ENCODE results near the gene GPRIN1. TPM values are rescaled to one million over a fixed set of nuclear protein-coding genes. Genes with fewer than 3 reads are reported as not detected.

The GPRIN1 gene
- total and polyA plus RNA-seq, 2 donors from 2014 or later = 0.45 to 1.3 TPM

DNA sequence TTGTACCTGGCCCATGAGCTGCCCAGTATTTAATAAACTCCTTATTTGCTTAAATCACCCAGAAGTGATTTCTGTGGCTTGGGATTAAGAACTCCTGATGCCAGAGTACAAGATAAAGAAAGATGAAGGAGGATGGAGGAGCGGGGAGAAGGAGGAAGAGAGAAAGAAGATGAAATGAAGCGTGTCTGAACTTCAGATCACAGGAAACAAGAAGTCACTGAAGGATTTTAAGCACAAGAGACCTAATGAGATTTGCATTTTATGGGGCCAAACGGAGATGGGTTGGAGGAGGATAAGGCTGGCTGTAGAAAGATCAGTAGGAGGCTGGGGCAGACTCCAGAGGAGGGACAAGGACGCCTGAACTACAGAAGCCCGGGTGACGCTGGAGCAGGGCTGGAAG is 23.6 kb upstream of the GPRIN1 start:
- intact Hi-C loops (cut with DNase I) = no loop called here
- H3K27me3 ChIP-seq (ENCODE audit: control insufficient read depth, insufficient read depth, low read length) = peaks cover 25% of the 10 kb centered on the region
- H3K4me1 ChIP-seq (ENCODE audit: control insufficient read depth in 2 of 3, insufficient read depth in 2 of 3, low read depth in 1 of 3, low read length in 3 of 3) = peaks cover 0 to 7% (median 0%) of the 10 kb centered on the region in 3 donors
- H3K36me3 ChIP-seq (ENCODE audit: control insufficient read depth in 2 of 3, insufficient read depth in 3 of 3, low read length in 3 of 3) = no peaks in the 10 kb centered on the region
- H3K4me3 ChIP-seq (ENCODE audit: low read length in 3 of 3) = no peak overlapping the region
- no peak overlapping the region for H3K27ac ChIP-seq (ENCODE audit: low read depth in 2 of 2, low read length in 2 of 2)
- no peaks in the 10 kb centered on the region for H3K9me3 ChIP-seq (ENCODE audit: control insufficient read depth in 2 of 3, insufficient read depth in 1 of 3, low read length in 3 of 3)
- FAIRE-seq (no peak), DNase-seq (no peak)
- no peak for TF ChIP-seq CTCF (IDR thresholded peaks at IDR 0.05; ENCODE audit: borderline replicate concordance, extremely low read depth, insufficient read depth)
- H3K9ac ChIP-seq (ENCODE audit: low read length in 3 of 3) = no peak overlapping the region

- no peak for DNase-seq
- FAIRE-seq = no peak
- Histone ChIP-seq H3K27ac (ENCODE audit: low read depth in 2 of 2, low read length in 2 of 2) (no peak overlapping the region), H3K9ac (ENCODE audit: low read length in 3 of 3) (no peak overlapping the region), H3K36me3 (ENCODE audit: control insufficient read depth in 2 of 3, insufficient read depth in 3 of 3, low read length in 3 of 3) (no peaks in the 10 kb centered on the region), H3K27me3 (ENCODE audit: control insufficient read depth, insufficient read depth, low read length) (peaks cover 29% of the 10 kb centered on the region), H3K4me3 (ENCODE audit: low read length in 3 of 3) (no peak overlapping the region), H3K4me1 (ENCODE audit: control insufficient read depth in 2 of 3, insufficient read depth in 2 of 3, low read depth in 1 of 3, low read length in 3 of 3) (peaks cover 0 to 7% (median 0%) of the 10 kb centered on the region in 3 donors), H3K9me3 (ENCODE audit: control insufficient read depth in 2 of 3, insufficient read depth in 1 of 3, low read length in 3 of 3) (no peaks in the 10 kb centered on the region)
- no peak for TF ChIP-seq CTCF (IDR thresholded peaks at IDR 0.05; ENCODE audit: borderline replicate concordance, extremely low read depth, insufficient read depth)
- intact Hi-C loops (cut with DNase I) = no loop called here
Measured at GRCh38 chr5:176632745-176633144, 22.8 kb upstream of the GPRIN1 start.

- intact Hi-C loops (cut with DNase I) = no loop called here
- TF ChIP-seq CTCF (IDR thresholded peaks at IDR 0.05; ENCODE audit: borderline replicate concordance, extremely low read depth, insufficient read depth) = no peak
- Histone ChIP-seq H3K36me3 (ENCODE audit: control insufficient read depth in 2 of 3, insufficient read depth in 3 of 3, low read length in 3 of 3) (no peaks in the 10 kb centered on the region), H3K4me1 (ENCODE audit: control insufficient read depth in 2 of 3, insufficient read depth in 2 of 3, low read depth in 1 of 3, low read length in 3 of 3) (peaks cover 0 to 7% (median 0%) of the 10 kb centered on the region in 3 donors), H3K4me3 (ENCODE audit: low read length in 3 of 3) (no peak overlapping the region), H3K27me3 (ENCODE audit: control insufficient read depth, insufficient read depth, low read length) (peaks cover 31% of the 10 kb centered on the region), H3K9ac (ENCODE audit: low read length in 3 of 3) (no peak overlapping the region), H3K9me3 (ENCODE audit: control insufficient read depth in 2 of 3, insufficient read depth in 1 of 3, low read length in 3 of 3) (no peaks in the 10 kb centered on the region), H3K27ac (ENCODE audit: low read depth in 2 of 2, low read length in 2 of 2) (no peak overlapping the region)
- FAIRE-seq (no peak), DNase-seq (no peak)
Measured at GRCh38 chr5:176631383-176632200, 21.6 kb upstream of the GPRIN1 start.

Measured in kidney (tissue), 14 donors.